ENCODE results near the gene MYT1. TPM values are rescaled to one million over a fixed set of nuclear protein-coding genes. Genes with fewer than 3 reads are reported as not detected.

The MYT1 gene
- total RNA-seq, 1 donor from 2014 or later, result not detected

Other genes starting within 250 kb of the MYT1 start
- 19.9 and 22.3 TPM in 2 replicates for gene UCKL1, start 208.0 kb upstream of the MYT1 start, total RNA-seq
- gene ZNF512B, start 194.5 kb upstream of the MYT1 start, total RNA-seq, result 17.8 and 23.2 TPM in 2 replicates
- gene SAMD10, start 184.8 kb upstream of the MYT1 start, total RNA-seq, result 1.1 and 9.2 TPM in 2 replicates
- 42.4 and 49.4 TPM in 2 replicates for gene PRPF6, start 183.3 kb upstream of the MYT1 start, total RNA-seq
- 0.45 and 0.47 TPM in 2 replicates for gene C20orf204, start 128.3 kb upstream of the MYT1 start, total RNA-seq
- gene SOX18, start 114.8 kb upstream of the MYT1 start, total RNA-seq, result not detected in 2 replicates
- gene TCEA2, start 101.3 kb upstream of the MYT1 start, total RNA-seq, result 18.9 and 21.6 TPM in 2 replicates
- gene RGS19, start 84.9 kb upstream of the MYT1 start, total RNA-seq, result 10.7 and 16.4 TPM in 2 replicates
- 1.0 and 1.1 TPM in 2 replicates for gene OPRL1, start 84.4 kb upstream of the MYT1 start, total RNA-seq
- gene LKAAEAR1, start 80.1 kb upstream of the MYT1 start, total RNA-seq, result 0.24 TPM in 1 of 2 replicates, not detected in the other
- not detected in 2 replicates for gene NPBWR2, start 56.9 kb upstream of the MYT1 start, total RNA-seq
- gene PCMTD2, start 91.3 kb downstream of the MYT1 start, total RNA-seq, result 62.3 and 94.6 TPM in 2 replicates

All from myocyte (in vitro differentiated cells).